Measurements from ENCODE around the gene SPPL2B.

The SPPL2B gene

DNA sequence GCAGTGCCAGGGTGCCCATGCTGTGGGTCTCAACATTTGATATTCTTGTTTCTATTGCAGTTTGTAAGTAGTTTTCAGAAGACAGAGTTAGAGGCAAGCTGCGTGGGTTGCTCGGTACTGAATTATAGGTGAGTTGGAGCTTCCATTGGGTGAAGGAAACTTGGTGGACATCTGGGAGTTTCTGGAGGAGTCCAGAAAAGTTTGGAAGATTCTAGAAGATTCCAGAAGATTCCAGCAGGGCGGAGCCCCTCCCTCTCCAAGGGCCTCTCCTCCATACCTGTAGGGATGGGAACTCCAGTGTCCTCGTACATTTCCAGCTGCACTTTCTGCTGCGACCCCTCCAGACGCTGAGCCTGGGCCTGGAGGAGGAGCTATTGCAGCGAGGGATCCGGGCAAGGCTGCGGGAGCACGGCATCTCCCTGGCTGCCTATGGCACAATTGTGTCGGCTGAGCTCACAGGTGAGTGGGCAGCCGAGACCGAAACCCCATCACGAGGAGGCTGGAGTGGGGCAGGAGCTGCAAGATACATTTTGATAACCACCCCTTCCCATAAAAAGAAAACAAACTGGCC lies 70.3 kb downstream of the SPPL2B start:
- Histone ChIP-seq H3K4me2 (ENCODE audit: low read depth, low read length, poor library complexity, severe bottlenecking) (no peak overlapping the region), H3K79me2 (ENCODE audit: insufficient read depth, low read length) (no peaks in the 10 kb centered on the region), H3K9ac (ENCODE audit: low read length) (no peak overlapping the region), H3K27me3 (ENCODE audit: low read length) (no peaks in the 10 kb centered on the region), H3K9me3 (ENCODE audit: insufficient read depth, low read length) (no peaks in the 10 kb centered on the region), H3K4me3 (ENCODE audit: insufficient read depth, low read length, poor library complexity, severe bottlenecking) (no peak overlapping the region), H4K20me1 (ENCODE audit: low read depth, low read length) (no peaks in the 10 kb centered on the region), H3F3A (ENCODE audit: insufficient read depth) (peaks cover 8% of the 10 kb centered on the region), H3K27ac (ENCODE audit: low read depth, low read length) (no peak overlapping the region), H2AFZ (ENCODE audit: low read depth, low read length, severe bottlenecking) (no peak overlapping the region), H3K9me2 (replicated peaks; ENCODE audit: insufficient read depth, low read length) (no peaks in the 10 kb centered on the region), H3K36me3 (ENCODE audit: low read length) (no peaks in the 10 kb centered on the region)
- no peak for TF ChIP-seq EZH2phosphoT487 (conservative IDR thresholded peaks at IDR 0.05; ENCODE audit: low read length)
- TF ChIP-seq, protein P1, sequence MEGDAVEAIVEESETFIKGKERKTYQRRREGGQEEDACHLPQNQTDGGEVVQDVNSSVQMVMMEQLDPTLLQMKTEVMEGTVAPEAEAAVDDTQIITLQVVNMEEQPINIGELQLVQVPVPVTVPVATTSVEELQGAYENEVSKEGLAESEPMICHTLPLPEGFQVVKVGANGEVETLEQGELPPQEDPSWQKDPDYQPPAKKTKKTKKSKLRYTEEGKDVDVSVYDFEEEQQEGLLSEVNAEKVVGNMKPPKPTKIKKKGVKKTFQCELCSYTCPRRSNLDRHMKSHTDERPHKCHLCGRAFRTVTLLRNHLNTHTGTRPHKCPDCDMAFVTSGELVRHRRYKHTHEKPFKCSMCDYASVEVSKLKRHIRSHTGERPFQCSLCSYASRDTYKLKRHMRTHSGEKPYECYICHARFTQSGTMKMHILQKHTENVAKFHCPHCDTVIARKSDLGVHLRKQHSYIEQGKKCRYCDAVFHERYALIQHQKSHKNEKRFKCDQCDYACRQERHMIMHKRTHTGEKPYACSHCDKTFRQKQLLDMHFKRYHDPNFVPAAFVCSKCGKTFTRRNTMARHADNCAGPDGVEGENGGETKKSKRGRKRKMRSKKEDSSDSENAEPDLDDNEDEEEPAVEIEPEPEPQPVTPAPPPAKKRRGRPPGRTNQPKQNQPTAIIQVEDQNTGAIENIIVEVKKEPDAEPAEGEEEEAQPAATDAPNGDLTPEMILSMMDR (IDR thresholded peaks at IDR 0.05; ENCODE audit: insufficient read depth, low read length, poor library complexity, severe bottlenecking): no peak

DNA sequence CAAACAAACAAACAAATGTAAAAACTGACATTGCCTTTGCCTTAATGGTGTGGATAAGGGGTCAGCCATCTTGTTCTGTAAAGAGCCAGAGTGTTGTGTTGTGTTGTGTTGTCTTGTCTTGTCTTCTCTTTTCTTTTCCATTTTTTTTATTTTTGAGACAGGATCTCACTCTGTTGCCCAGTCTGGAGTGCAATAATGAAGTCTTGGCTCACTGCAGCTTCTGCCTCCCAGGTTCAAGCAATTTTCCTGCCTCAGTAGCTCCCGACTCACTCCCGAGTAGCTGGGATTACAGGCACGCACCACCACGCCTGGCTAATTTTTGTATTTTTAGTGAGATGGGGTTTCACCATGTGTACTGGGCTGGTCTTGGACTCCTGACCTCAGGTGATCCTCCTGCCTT lies 71.1 kb downstream of the SPPL2B start:
- no peaks in the 10 kb centered on the region for H3K36me3 ChIP-seq (ENCODE audit: low read length)
- H3K4me3 ChIP-seq (ENCODE audit: insufficient read depth, low read length, poor library complexity, severe bottlenecking): no peak overlapping the region
- H3K79me2 ChIP-seq (ENCODE audit: insufficient read depth, low read length): no peaks in the 10 kb centered on the region
- TF ChIP-seq, protein P1 (IDR thresholded peaks at IDR 0.05; ENCODE audit: insufficient read depth, low read length, poor library complexity, severe bottlenecking): no peak
- no peak for TF ChIP-seq EZH2phosphoT487 (conservative IDR thresholded peaks at IDR 0.05; ENCODE audit: low read length)
- H3K27ac ChIP-seq (ENCODE audit: low read depth, low read length): no peak overlapping the region
- H3K9ac ChIP-seq (ENCODE audit: low read length): no peak overlapping the region
- no peak overlapping the region for H2AFZ ChIP-seq (ENCODE audit: low read depth, low read length, severe bottlenecking)
- H4K20me1 ChIP-seq (ENCODE audit: low read depth, low read length): no peaks in the 10 kb centered on the region
- H3F3A ChIP-seq (ENCODE audit: insufficient read depth): 0 out of 2 replicates have a peak, but pooled peaks cover 1% of the 10 kb centered on the region
- H3K9me2 ChIP-seq (replicated peaks; ENCODE audit: insufficient read depth, low read length): no peaks in the 10 kb centered on the region
- H3K9me3 ChIP-seq (ENCODE audit: insufficient read depth, low read length): no peaks in the 10 kb centered on the region
- H3K27me3 ChIP-seq (ENCODE audit: low read length): no peaks in the 10 kb centered on the region
- H3K4me2 ChIP-seq (ENCODE audit: low read depth, low read length, poor library complexity, severe bottlenecking): no peak overlapping the region

All from SU-DHL-6 (cell line).